NOMO-1 treated with DMSO at 0.1 percent for 48 hours (cell line): ENCODE results near the gene CTNNA2.
A peak's percentile ranks its signal among the peaks of the same experiment; 100 is the strongest.
"Not testable (repeated sequence)": the region's sequence is repeated elsewhere in the genome, so short reads cannot be mapped to it uniquely, and the experiment has no call there.

Experiments
- DNase-seq: peaks from one replicate; lab custom pipeline; 2025; ENCODE audit not compliant: unreplicated experiment; lab: John Stamatoyannopoulos, UW

Gene CTNNA2

DNA sequence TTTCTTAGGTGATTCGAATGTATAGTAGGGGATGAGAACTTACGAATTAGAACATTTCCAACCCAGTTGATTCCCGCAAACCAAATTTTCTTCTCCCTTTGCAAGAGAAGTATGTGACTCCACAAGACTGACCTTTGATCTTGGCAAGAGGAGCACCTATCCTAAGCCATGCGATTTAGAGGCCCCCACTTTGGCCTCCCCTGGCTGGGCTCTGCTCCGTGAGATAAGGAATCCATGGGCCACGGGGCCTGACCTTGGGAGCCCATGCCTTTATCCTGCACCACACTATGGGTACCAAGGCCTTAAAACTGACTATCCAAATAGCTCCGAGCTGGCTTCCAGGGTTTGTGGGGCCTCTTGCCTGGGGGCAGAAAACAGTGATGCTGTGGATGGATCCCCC, 656.0 kb downstream of the CTNNA2 start:
- no peak for DNase-seq

DNA sequence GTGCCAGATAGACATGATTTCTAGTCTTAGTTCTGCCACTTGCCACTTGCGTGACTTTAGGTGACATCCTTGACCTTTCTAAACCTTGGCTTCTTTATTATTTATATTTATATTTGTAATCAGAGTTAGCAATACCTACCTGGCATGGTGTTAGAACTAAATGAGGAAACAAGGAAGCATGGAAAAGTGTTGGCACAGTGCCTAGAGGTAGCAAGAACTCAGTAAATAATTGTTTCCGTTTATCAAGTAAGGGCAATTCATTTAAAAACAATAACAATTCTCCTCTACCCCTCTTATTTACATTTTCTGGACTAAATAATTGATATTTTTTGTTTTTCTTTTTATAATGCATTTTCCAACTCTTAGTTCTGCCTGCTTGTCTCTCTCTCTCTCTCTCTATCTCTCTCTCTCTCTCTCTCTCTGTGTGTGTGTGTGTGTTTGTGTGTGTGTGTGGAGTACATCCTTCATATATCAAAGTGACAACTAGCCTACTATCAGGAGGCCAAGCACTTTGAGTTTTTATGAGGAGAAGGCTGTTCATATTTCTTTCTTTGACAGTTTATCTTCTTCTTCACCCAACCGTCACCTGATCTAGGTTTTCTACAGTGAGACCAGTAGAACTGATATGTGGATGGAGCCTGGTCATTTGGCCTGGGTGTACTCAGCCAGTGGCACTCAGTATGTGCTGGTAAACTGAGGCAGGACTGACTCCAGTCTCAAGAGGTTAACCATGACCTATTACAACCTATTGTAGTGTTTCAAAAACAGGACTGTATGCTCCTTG, 657.2 kb downstream of the CTNNA2 start:
- no peak for DNase-seq

DNA sequence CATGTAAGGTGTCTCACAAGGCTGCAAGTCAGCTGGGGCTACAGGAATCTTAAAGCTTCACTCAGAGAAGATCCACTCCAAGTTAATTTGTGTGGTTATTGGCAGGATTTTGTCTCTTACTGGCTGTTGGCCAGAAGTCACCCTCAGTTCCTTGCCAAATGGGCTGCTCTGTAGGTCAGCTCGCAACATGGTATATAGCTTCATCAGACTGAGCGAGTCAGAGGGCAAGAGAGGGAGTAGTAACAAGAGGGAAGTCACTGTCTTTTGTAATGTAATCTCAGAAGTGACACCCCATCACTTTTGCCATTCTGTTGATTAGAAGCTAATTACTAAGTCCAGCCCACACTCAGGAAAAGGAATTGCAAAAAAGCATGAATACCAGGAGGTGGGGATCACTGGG, 672.2 kb downstream of the CTNNA2 start:
- no peak for DNase-seq

- DNase-seq = no peak
Measured at GRCh38 chr2:80186262-80186661, 673.4 kb downstream of the CTNNA2 start.

DNA sequence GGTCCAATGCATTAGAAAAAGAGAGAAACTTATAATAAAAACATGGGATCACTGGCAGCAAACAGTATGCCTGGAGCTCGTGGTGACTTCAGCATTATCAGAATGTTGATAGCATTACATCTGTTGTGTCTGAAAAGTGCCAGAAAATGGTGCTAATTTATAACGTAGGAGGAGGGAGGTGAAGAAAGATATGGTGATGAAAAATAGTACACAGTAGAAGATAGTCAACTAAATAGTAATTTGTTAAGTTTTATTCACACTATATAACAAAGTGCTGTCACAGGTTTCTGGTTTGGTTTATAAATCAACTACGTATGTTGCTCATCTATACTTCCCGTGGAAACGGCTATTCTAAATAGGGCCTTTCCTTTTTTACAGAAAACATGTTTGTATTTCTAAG, 674.3 kb downstream of the CTNNA2 start:
- no peak for DNase-seq

DNA sequence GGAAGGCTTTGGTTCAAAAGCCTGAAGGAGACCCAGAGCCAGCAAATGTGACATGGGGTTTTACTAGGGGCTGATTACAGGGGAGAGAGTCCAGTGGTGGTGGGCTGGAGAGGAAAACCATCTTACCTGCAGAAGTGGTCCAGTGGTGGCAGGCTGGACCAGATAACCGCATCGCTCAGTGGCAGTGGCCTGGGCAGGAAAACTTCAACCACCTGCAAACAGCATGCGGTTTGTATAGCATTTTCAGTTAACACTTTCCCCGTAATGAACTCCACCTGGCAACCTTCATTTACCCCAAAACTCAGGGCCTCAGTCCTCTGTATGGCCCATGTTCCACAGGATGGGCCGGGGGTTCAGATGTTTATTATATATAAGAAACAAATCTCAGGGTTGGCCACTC, 677.3 kb downstream of the CTNNA2 start:
- no peak for DNase-seq

DNA sequence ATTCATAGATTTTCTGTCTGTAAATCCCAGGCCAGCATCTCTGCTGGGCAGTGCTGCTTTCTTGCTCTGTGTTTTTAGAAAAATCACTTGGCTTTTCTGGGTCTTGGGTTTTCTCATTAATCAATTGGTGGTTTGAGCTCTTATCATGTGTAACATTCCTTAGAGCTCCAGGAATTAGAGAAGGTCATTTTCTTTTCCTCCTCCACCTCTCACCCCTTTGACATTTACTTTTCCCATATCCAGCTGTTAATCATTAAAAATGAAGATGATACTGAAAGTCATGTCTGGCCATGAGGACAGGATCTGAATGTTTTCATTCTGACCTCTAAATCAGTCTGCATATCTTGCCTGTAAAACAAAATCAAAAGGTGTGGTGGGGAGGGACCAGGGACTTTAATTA, 680.7 kb downstream of the CTNNA2 start:
- no peak for DNase-seq

DNA sequence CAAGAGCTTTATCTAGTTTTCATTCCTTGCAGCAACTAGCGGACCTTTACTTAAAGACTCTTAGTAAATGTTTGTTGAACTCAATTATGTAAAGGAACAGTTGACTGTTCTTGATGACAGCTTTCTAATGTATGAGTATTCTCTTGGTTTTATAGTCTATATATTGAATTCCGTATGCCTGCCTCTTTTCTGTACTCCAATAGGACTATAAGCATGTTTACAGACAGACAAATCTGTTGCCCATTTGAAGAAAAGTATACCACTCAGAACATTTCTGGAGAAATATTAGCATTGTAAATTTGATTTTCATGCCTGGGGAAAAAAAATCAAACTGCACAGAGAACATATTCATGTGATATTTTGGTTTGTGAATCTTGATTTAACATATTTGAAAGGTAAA, 682.2 kb downstream of the CTNNA2 start:
- DNase-seq = no peak

- DNase-seq = no peak
Measured at GRCh38 chr2:80198042-80198441, 685.2 kb downstream of the CTNNA2 start.

GRCh38 chr2:80199504-80199903, 686.7 kb downstream of the CTNNA2 start:
- DNase-seq = no peak

DNA sequence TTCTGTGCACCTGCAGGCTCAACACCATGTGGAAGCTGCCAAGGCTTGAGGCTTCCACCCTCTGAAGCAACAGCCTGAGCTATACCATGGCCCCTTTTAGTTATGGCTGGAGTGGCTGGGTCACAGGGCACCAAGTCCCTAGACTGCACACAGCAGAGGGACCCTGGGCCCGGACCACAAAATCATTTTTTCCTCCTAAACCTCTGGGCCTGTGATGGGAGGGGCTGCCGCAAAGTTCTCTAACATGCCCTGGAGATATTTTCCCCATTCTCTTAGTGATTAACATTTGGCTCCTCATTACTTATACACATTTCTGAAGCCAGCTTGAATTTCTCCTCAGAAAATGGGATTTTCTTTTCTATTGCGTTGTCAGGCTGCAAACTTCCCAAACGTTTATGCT, 691.1 kb downstream of the CTNNA2 start:
- not testable (repeated sequence) for DNase-seq

DNA sequence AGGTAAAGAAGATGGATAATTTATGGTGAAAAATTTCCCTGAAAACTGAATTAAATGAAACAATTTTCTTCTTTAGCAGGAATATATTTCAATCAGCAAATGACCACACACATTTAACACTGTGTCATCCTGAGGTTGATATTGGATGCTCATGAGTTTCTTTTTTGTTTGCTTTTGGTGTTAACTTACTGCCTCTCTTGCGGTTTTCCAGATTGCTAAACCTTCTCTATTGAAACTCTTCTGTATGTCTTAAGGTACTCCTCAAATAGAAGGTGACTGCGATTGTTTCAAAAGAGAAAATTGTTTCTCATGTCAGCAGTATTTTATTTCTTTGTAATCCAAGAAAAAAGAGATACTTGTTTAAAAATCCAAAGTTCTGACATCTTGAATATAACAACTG, 692.6 kb downstream of the CTNNA2 start:
- peak; percentile 20 for DNase-seq

- no peak for DNase-seq
Measured at GRCh38 chr2:80209458-80209857, 696.6 kb downstream of the CTNNA2 start.

DNA sequence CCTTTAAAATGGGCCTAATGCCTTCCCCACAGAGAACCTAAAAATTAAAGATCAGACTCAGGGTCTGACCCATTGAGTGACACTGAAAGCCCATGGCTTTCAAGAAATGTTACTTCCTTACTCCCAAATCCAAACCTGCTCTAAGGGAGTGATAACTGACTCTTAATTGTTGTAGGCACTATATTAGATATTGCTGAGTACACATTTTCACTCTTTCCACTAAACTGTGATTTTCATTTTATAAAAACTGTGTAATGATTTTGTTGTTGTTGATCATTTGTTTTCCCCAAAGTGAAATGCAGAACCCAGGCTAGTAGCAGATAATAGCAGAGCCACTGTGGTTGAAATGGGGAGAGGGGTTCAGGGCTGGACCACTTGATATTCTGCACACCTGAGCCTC, 704.6 kb downstream of the CTNNA2 start:
- DNase-seq = no peak

- no peak for DNase-seq
Measured at GRCh38 chr2:80222644-80223043, 709.8 kb downstream of the CTNNA2 start.

GRCh38 chr2:80231421-80231820, 718.6 kb downstream of the CTNNA2 start:
- no peak for DNase-seq

GRCh38 chr2:80233333-80233732, 720.5 kb downstream of the CTNNA2 start:
- no peak for DNase-seq

DNA sequence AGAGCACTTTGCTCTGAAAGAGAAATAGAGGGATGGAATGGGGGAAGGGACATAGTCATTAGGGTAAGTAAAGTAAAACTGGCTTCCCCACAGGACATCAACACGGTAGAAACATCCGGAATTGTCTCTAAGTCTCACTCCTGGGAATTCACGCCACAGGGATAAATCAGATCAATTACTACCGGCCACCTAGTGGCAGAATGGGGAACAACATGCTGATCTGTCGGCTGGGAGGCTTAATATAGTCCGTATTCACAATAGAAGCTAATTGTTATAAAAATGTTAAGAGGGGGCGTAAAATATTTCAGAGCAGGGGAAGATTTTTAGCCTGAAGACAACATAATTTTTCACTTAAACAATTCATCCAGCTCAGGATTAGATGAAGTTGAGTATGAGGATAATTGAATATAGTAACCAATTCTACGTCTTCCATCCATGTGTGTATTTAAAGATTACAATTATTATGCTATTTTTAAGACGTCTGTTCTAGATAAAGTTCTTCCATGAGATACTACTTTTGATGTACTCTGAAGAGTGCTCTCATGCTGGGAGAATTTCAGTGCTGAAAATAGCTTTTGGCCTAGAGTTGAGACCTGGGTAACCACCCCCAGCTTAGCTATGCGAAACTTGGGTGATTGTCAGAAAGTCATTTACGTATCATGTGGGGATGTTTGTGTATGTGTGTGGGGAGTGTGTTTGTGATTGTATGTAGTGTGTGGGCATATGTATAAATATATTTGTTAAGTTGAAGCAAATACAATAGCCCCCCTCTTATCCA, 726.0 kb downstream of the CTNNA2 start:
- no peak for DNase-seq

GRCh38 chr2:80242355-80242910, 729.6 kb downstream of the CTNNA2 start:
- DNase-seq = no peak

GRCh38 chr2:80244905-80245584, 732.2 kb downstream of the CTNNA2 start:
- DNase-seq = peak; percentile 54

DNA sequence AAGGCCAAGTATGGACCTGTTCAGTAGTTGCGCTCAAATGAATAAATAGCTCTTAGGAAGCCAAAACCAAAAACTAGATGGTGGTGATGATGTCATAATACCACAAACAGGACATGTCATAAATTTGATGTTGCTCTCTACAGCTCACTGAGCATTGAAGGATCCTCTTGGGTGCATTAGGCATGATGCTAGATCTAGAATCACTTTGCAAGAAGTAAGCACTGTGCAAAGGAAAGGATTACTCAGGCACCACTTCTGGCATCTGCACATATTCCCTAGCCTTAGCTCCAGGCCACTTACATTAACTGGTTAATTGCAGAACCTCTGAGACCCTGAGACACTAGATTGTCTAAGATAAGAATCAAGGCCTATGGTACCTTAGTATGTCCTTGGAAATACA, 733.7 kb downstream of the CTNNA2 start:
- peak; percentile 15 for DNase-seq

GRCh38 chr2:80247339-80247738, 734.5 kb downstream of the CTNNA2 start:
- DNase-seq = no peak
